ENCODE results near the gene SLC16A8.
"Not testable (repeated sequence)": the region's sequence is repeated elsewhere in the genome, so short reads cannot be mapped to it uniquely, and the experiment has no call there.

SLC16A8 gene

DNA sequence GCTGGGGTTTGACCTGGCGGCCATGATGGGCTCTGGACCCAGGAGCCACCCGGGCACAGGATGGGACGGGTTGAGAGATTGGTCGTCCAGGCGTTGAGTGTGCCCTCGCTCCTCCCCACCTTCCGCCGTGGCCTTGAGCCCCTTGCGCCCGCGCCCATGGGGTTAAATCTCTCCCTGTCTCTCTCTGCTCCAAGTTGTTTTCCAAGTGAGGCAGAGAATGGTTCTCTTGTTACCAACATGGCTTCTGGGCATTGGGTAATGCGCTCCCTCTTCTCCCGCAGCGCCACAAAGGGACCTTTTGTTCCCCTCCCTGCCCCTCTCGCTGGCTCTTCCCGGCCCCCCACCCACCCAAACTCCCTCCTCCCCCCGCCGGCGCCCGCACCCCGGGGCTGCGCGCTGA lies 45.6 kb downstream of the SLC16A8 start:
- no peak for DNase-seq (ENCODE audit: low spot score)
- in situ Hi-C loops (cut with MboI; ENCODE audit: low sequenced_read_pairs, unreplicated experiment) = no loop called here
- TF ChIP-seq, protein P1, sequence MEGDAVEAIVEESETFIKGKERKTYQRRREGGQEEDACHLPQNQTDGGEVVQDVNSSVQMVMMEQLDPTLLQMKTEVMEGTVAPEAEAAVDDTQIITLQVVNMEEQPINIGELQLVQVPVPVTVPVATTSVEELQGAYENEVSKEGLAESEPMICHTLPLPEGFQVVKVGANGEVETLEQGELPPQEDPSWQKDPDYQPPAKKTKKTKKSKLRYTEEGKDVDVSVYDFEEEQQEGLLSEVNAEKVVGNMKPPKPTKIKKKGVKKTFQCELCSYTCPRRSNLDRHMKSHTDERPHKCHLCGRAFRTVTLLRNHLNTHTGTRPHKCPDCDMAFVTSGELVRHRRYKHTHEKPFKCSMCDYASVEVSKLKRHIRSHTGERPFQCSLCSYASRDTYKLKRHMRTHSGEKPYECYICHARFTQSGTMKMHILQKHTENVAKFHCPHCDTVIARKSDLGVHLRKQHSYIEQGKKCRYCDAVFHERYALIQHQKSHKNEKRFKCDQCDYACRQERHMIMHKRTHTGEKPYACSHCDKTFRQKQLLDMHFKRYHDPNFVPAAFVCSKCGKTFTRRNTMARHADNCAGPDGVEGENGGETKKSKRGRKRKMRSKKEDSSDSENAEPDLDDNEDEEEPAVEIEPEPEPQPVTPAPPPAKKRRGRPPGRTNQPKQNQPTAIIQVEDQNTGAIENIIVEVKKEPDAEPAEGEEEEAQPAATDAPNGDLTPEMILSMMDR (IDR thresholded peaks at IDR 0.05; ENCODE audit: borderline replicate concordance, control extremely low read depth, extremely low read depth, insufficient read depth, missing control alignments) = no peak

DNA sequence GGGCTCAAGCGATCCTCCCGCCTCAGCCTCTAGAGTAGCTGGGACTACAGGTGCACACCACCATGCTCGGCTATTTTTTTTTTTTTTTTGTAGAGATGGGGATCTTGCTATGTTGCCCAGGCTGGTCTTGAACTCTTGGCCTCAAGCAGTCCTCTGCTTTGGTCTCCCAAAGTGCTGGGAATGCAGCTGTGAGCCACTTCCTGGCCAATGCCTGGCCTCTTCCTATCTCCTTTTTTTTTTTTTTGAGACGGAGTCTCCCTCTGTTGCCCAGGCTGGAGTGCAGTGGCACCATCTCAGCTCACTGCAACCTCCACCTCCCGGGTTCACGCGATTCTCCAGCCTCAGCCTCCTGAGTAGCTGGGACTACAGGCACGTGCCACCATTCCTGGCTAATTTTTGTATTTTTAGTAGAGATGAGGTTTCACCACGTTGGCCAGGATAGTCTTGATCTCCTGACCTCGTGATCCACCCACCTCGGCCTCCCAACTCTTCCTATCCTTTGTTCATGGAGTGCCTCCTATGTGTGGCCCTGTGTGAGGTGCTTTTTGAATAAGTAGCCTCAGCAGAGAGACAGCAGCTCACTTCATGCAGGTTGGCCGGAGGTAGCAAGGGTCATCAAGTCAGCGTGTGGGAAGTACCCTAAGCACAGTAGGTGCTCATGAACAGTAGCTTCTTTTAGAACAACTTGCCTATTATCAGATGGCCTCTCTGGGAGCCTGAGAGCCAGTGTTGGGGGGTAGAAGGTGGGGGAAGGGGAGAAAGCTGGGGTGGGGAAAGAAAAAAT lies 46.4 kb downstream of the SLC16A8 start:
- DNase-seq (ENCODE audit: low spot score); in situ Hi-C loops (cut with MboI; ENCODE audit: low sequenced_read_pairs, unreplicated experiment): not testable (repeated sequence)

DNA sequence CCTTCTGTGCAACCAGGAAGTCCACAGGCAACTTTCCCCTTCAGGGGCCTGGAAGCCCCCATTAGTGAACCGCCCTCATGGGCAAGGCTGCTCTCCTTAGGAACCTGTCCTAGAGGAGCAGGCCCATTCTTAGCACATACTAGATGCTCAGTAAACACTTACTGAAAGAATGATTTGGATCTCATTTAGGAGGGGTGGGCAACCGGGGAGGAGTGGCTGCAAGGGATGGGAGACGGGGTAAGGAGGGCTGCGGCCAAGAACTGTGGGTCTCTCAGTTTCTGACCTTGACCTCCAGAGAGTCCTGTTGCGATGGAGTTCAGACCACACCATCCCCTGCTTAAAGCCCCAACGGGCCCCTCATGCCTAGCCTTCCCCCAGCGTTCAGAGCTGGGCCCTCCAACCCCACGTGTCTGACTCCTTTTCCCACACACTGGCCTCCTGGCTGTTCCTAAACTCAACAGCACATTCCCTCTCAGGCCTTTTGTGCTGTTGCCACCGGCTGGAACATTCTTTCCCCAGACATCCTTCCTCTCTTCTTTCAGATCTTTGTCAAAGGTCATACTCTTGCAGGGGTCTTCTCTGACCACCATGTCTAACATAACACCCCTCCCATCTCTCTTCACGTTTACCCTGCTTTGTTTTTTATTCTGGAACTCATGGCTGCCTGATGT lies 47.5 kb downstream of the SLC16A8 start:
- in situ Hi-C loops (cut with MboI; ENCODE audit: low sequenced_read_pairs, unreplicated experiment) = no loop called here
- TF ChIP-seq, protein P1 (IDR thresholded peaks at IDR 0.05; ENCODE audit: borderline replicate concordance, control extremely low read depth, extremely low read depth, insufficient read depth, missing control alignments) = no peak
- no peak for DNase-seq (ENCODE audit: low spot score)

DNA sequence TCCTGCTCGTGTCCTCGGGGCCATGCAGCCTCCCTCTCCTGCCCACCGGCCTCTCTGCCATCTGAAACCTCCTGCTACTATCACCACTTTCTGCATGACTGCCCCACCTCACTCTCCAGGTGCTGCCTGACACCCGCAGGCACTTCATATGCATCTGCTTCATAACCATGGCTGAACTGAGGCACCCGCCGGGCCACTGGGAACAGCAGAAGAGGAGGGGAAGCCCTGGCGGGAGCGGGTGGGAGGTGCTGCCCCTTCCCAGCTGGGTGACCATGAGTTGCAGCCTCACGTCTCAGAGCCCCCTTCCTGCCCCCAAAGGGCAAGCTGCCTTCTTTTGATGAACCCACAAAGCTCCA lies 48.5 kb downstream of the SLC16A8 start:
- TF ChIP-seq, protein P1 (IDR thresholded peaks at IDR 0.05; ENCODE audit: borderline replicate concordance, control extremely low read depth, extremely low read depth, insufficient read depth, missing control alignments) = no peak
- in situ Hi-C loops (cut with MboI; ENCODE audit: low sequenced_read_pairs, unreplicated experiment) = no loop called here

DNA sequence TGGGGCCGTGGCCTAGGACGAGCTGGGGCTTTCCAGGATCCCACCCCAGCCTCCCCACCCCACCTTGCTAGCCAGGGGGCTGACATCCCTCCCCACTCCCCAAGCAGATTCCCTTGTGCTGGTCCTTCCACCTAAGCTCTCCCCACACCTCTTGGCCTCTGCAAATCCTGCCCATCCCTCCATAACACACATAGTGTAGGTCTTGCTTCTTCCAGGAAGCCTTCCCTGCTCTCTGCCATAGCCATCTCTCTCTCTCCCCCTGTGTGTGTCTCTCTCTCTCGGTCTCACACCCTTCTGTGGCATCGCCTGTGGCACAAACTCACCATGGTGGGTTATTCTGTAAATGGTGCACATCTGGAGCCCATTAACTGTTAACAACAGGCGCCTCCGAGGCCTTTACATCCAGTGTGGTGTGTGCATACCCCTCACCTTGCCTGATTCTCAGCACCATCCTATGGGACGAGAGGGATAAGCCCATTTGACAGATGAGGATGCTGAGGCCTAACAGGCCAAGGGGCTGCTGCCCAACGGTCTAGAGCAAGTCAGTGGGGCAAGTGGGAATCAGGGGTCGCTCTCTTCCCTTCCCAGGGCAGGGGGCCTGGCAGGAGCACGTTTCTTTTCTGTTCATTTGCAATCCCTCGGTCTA lies 49.0 kb downstream of the SLC16A8 start:
- in situ Hi-C loops (cut with MboI; ENCODE audit: low sequenced_read_pairs, unreplicated experiment) = no loop called here
- TF ChIP-seq, protein P1 (IDR thresholded peaks at IDR 0.05; ENCODE audit: borderline replicate concordance, control extremely low read depth, extremely low read depth, insufficient read depth, missing control alignments) = no peak
- no peak for DNase-seq (ENCODE audit: low spot score)

More for the DNA sequence above, 48.5 kb downstream of the SLC16A8 start:
- no peak for DNase-seq (ENCODE audit: low spot score)

DNA sequence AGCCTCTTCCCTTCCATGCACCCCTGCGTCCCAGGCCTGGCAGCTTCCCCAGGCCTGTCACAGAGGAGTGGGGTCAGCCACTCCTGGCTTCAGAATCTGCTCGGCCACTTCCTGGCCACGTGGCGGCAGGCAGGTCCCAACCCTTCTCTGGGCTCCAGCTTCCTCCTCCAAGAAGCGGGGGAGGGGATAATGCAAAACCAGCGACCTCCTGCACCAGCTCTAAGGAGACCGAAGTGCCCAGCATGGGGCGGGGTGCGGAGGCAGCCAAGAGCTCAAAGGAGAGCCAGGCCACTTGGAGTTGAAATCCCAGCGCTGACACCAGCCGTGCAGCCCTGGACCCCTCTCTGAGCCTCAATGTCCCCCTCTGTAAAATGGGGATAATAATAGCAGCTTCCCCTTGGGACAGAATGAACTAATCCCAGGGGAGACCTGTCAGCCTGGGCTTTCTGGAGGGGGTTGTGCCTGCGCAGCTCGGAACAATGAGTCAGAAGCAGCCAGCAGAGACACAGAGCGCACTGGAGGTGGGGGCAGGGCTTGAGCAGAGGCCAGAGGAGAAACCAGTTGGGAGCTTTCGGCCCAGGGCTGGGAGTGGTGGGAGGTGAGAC lies 49.6 kb downstream of the SLC16A8 start:
- DNase-seq (ENCODE audit: low spot score) = peak; percentile 66
- in situ Hi-C loops (cut with MboI; ENCODE audit: low sequenced_read_pairs, unreplicated experiment) = no loop called here
- TF ChIP-seq, protein P1 (IDR thresholded peaks at IDR 0.05; ENCODE audit: borderline replicate concordance, control extremely low read depth, extremely low read depth, insufficient read depth, missing control alignments) = no peak
